HepG2 (cell line): ENCODE results near the gene COX4I2. TPM values are rescaled to one million over a fixed set of nuclear protein-coding genes. Genes with fewer than 3 reads are reported as not detected.

Experiments
- ATAC-seq: fragments of 200-7000 bp; cut with Tn5 transposase; 3 replicates; pipeline ENCODE4 v1.9.1; 2020; ENCODE audit warnings: mild to moderate bottlenecking, moderate library complexity
- BruUV-seq: library from RNA; stranded (reverse); fragments of 400-500 nt; replicated peaks from 2 replicates; lab custom pipeline; 2021; lab: Mats Ljungman, UMichigan
- CTCF ChIA-PET: fragments of 300-600 bp; formaldehyde crosslinking; extraction: SDS; loops from one replicate; lab custom pipeline; 2021; ENCODE audit warnings: low total read pairs, inconsistent platforms, low intra/inter-chr PET ratio; lab: Yijun Ruan, JAX
- POLR2A ChIA-PET: fragments of 350-600 bp; sonication (Branson Sonifier 250); formaldehyde crosslinking; loops from one replicate; lab custom pipeline; 2020; ENCODE audit warnings: antibody characterized with exemption, inconsistent platforms; lab: Yijun Ruan, JAX
- DNase-seq: peaks from one replicate; pipeline ENCODE4 v3.0.0-alpha.2; 2015; ENCODE audit warnings: low spot score
- FAIRE-seq: peaks from 3 replicates; lab custom pipeline; 2011; peaks lifted over from hg19 to GRCh38; lab: Jason Lieb, UNC
- H2AFZ ChIP-seq: one replicate; pipeline ENCODE4 v1.6.1; 2011; ENCODE audit warnings: low read length, inconsistent platforms
- H3K27ac ChIP-seq: fragments of 300-600 bp; 3 replicates; pipeline ENCODE4 v1.8.0; 2011; ENCODE audit warnings: mixed run types, mild to moderate bottlenecking, mixed read lengths, low read length, inconsistent platforms; ENCODE audit not compliant: insufficient read depth; ENCODE audit errors: extremely low read length
- H3K27me3 ChIP-seq, 2 experiments: fragments of 200-600 bp in 1 of 2; 2 replicates in 1 of 2; 3 replicates in 1 of 2; pipeline versions ENCODE4 v1.6.0 to v1.8.0; 2011; ENCODE audit warnings: low read length in 2 of 2, mild to moderate bottlenecking in 2 of 2, moderate library complexity in 2 of 2, inconsistent platforms in 1 of 2; ENCODE audit not compliant: insufficient read depth in 2 of 2, control insufficient read depth in 1 of 2
- H3K36me3 ChIP-seq, 2 experiments: fragments of 200-600 bp in 1 of 2; replicated peaks in 1 of 2; 2 replicates in 1 of 2; 3 replicates in 1 of 2; pipeline versions ENCODE4 v1.5.1 to v1.8.0; 2011; ENCODE audit warnings: low read length in 2 of 2, inconsistent platforms in 1 of 2; ENCODE audit not compliant: insufficient read depth in 2 of 2, control insufficient read depth in 1 of 2
- H3K4me1 ChIP-seq: 2 replicates; pipeline ENCODE4 v1.5.1; 2012; ENCODE audit warnings: low read length, inconsistent platforms; ENCODE audit not compliant: insufficient read depth
- H3K4me2 ChIP-seq: 2 replicates; pipeline ENCODE4 v1.6.0; 2011; ENCODE audit warnings: low read depth, low read length, inconsistent platforms
- H3K4me3 ChIP-seq, 3 experiments: fragments of 200-600 bp in 1 of 3; sonication (generic), shearing (Covaris generic) in 1 of 3; replicated peaks in 1 of 3; 2 replicates each; pipeline ENCODE4 v1.5.1; 2011 to 2016; ENCODE audit warnings: low read length in 3 of 3, inconsistent platforms in 2 of 3, low read depth in 2 of 3, mild to moderate bottlenecking in 2 of 3, control low read depth in 1 of 3, mixed read lengths in 1 of 3; ENCODE audit not compliant: insufficient read depth in 1 of 3
- H3K79me2 ChIP-seq: one replicate; pipeline ENCODE4 v1.6.1; 2011; ENCODE audit warnings: low read length, inconsistent platforms; ENCODE audit not compliant: insufficient read depth
- H3K9ac ChIP-seq: 2 replicates; pipeline ENCODE4 v1.6.0; 2011; ENCODE audit warnings: mild to moderate bottlenecking, low read depth, low read length, inconsistent platforms; ENCODE audit not compliant: insufficient read depth
- H3K9me3 ChIP-seq: 2 replicates; pipeline ENCODE4 v1.5.1; 2012; ENCODE audit warnings: mild to moderate bottlenecking, low read length
- H4K20me1 ChIP-seq: 2 replicates; pipeline ENCODE4 v1.6.0; 2011; ENCODE audit warnings: inconsistent platforms, mild to moderate bottlenecking, low read length, moderate library complexity; ENCODE audit not compliant: insufficient read depth
- ERF ChIP-seq: IDR thresholded peaks from 2 replicates; pipeline ENCODE4 v1.6.1; 2018; ENCODE audit warnings: missing biosample characterization, missing genetic modification reagents
- MATR3 ChIP-seq: sonication (generic); formaldehyde crosslinking; IDR thresholded peaks from 2 replicates; pipeline ENCODE4 v1.4.0; 2020; ENCODE audit warnings: missing genetic modification reagents
- RAD51 ChIP-seq: fragments of 450-650 bp; IDR thresholded peaks from 2 replicates; pipeline ENCODE4 v1.6.1; 2016; ENCODE audit warnings: borderline replicate concordance
- SIN3B ChIP-seq: fragments of 150-350 bp; IDR thresholded peaks from 2 replicates; pipeline ENCODE4 v1.6.1; 2014; ENCODE audit warnings: low read length
- TBL1XR1 ChIP-seq: fragments of 150-350 bp; IDR thresholded peaks from 2 replicates; pipeline ENCODE4 v1.6.1; 2014; ENCODE audit warnings: borderline replicate concordance, low read length; ENCODE audit not compliant: partially characterized antibody
- ZNF207 ChIP-seq: fragments of 450-650 bp; IDR thresholded peaks from 2 replicates; pipeline ENCODE4 v1.6.1; 2016; ENCODE audit warnings: antibody characterized with exemption, borderline replicate concordance
- WGBS: methylation state at CpG from one replicate; pipeline ENCODE4 v1.1.6; 2017; ENCODE audit warnings: low lambda C conversion rate; 5-methylcytosine and 5-hydroxymethylcytosine counted together
- in situ Hi-C: cut with HindIII; loops from 2 replicates; pipeline ENCODE4 v1.10.0; 2017; ENCODE audit warnings: low pct_unique_long_range_greater_than_20kb; ENCODE audit not compliant: extremely low pct_ligation_motif_present
- intact Hi-C: fragments of 100-400 bp; cut with micrococcal nuclease; formaldehyde crosslinking; loops from one replicate; pipeline ENCODE4 v1.10.0; 2022; ENCODE audit not compliant: unreplicated experiment
- polyA plus RNA-seq, 8 experiments: library from polyadenylated mRNA; depleted of rRNA in 3 of 8; stranded (reverse) in 7 of 8; unstranded in 1 of 8; fragments of >200 nt; fragmentation: Illumina TruSeq in 4 of 8; extraction: Trizol in 4 of 8; gene quantifications; 2 replicates each; pipeline versions ENCODE4 v1.2.1 to v1.2.3, GENCODE V29; 2011 to 2016; ENCODE audit warnings: low read depth in 4 of 8, missing spikeins in 1 of 8, mixed read lengths in 1 of 8; ENCODE audit not compliant: insufficient read depth in 1 of 8
- total RNA-seq, 5 experiments: library from RNA; depleted of rRNA; stranded (reverse); fragments of >200 nt; fragmentation: Illumina TruSeq; extraction: Trizol; gene quantifications; 2 replicates each; pipeline ENCODE4 v1.2.3, GENCODE V29; 2016; ENCODE audit warnings: low read depth in 1 of 5
- TF ChIP-seq, protein P1 (sequence below), 2 experiments: IDR thresholded peaks; 2 replicates each; pipeline ENCODE4 v1.6.1; 2011 to 2012; ENCODE audit warnings: low read length in 2 of 2, borderline replicate concordance in 1 of 2, low read depth in 1 of 2, mild to moderate bottlenecking in 1 of 2, moderate library complexity in 1 of 2
- TF ChIP-seq, protein P2 (sequence below): sonication (generic); formaldehyde crosslinking; IDR thresholded peaks from 2 replicates; pipeline ENCODE4 v1.4.0; 2020; ENCODE audit warnings: missing genetic modification reagents

Gene COX4I2
- total and polyA plus RNA-seq, 2 of the 13 experiments (the other 11 are each of a cell fraction or from before 2014, with no cell fraction given): 1.1 TPM; not detected in 1

DNA sequence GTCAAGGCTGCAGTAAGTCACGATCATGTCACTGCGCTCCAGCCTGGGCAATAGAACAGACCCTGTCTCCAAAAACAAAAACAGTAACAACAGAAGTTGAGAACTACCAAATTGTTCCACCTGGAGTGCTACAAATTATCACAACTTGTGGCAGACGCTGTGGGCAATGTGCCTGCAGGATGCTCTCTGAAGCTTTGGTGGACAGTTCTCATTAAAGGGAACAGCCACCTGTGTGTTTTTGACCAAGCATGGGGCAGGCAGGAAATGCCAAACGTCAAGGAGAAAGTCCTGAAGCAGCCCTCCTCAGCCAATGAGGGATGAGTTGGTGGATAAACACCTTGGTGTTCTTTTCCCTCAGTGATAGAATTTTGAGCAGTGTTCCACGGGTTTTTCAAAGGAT is 15.8 kb downstream of the COX4I2 start (continued):
- TF ChIP-seq, protein P1, sequence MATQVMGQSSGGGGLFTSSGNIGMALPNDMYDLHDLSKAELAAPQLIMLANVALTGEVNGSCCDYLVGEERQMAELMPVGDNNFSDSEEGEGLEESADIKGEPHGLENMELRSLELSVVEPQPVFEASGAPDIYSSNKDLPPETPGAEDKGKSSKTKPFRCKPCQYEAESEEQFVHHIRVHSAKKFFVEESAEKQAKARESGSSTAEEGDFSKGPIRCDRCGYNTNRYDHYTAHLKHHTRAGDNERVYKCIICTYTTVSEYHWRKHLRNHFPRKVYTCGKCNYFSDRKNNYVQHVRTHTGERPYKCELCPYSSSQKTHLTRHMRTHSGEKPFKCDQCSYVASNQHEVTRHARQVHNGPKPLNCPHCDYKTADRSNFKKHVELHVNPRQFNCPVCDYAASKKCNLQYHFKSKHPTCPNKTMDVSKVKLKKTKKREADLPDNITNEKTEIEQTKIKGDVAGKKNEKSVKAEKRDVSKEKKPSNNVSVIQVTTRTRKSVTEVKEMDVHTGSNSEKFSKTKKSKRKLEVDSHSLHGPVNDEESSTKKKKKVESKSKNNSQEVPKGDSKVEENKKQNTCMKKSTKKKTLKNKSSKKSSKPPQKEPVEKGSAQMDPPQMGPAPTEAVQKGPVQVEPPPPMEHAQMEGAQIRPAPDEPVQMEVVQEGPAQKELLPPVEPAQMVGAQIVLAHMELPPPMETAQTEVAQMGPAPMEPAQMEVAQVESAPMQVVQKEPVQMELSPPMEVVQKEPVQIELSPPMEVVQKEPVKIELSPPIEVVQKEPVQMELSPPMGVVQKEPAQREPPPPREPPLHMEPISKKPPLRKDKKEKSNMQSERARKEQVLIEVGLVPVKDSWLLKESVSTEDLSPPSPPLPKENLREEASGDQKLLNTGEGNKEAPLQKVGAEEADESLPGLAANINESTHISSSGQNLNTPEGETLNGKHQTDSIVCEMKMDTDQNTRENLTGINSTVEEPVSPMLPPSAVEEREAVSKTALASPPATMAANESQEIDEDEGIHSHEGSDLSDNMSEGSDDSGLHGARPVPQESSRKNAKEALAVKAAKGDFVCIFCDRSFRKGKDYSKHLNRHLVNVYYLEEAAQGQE (IDR thresholded peaks at IDR 0.05; ENCODE audit: borderline replicate concordance in 1 of 2, low read depth in 1 of 2, low read length in 2 of 2): no peak
- TF ChIP-seq ERF (no peak), SIN3B (no peak), TBL1XR1 (no peak)
- TF ChIP-seq, protein P2, sequence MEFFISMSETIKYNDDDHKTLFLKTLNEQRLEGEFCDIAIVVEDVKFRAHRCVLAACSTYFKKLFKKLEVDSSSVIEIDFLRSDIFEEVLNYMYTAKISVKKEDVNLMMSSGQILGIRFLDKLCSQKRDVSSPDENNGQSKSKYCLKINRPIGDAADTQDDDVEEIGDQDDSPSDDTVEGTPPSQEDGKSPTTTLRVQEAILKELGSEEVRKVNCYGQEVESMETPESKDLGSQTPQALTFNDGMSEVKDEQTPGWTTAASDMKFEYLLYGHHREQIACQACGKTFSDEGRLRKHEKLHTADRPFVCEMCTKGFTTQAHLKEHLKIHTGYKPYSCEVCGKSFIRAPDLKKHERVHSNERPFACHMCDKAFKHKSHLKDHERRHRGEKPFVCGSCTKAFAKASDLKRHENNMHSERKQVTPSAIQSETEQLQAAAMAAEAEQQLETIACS (CRISPR knock-in tag): no peak

DNA sequence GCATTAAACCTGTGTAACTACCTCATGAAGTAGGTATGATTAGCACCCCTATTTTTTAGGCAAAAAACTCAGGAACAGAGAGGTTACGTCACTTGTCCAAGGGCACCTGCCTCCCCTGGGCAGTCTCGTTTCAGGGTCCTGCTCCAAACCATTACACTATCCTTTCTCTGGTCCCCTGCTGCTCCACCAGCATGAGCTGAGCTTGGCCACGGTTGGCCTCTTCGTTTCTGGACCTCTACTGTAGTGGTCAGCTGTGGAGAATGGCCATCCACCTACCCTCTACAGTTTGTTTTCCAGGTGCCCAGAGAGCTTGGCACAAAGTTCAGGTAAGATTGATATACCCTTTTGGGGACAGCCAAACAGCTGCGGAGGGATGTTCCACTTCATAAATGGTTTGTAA is 16.8 kb downstream of the COX4I2 start:
- H3K27ac ChIP-seq: no peak overlapping the region
- H3K79me2 ChIP-seq: no peaks in the 10 kb centered on the region
- no peaks in the 10 kb centered on the region for H4K20me1 ChIP-seq
- ChIA-PET POLR2A (interaction anchor here (16.2 kb wide), 1 partner anchor 55 kb away, joined by 1981 read pairs; the partner anchor contains the start of gene BCL2L1), CTCF (no interaction called here)
- BruUV-seq: no TSS peak
- DNase-seq: no peak
- intact Hi-C loops: no loop called here
- 0 out of 5 replicates have a peak, but pooled peaks cover 0 to 7% of the 10 kb centered on the region in 2 experiments for H3K27me3 ChIP-seq
- H3K36me3 ChIP-seq: no peaks in the 10 kb centered on the region
- H3K4me3 ChIP-seq: no peak overlapping the region
- no peaks in the 10 kb centered on the region for H3K4me1 ChIP-seq
- no peaks in the 10 kb centered on the region for H3K9me3 ChIP-seq
- no peak for FAIRE-seq
- no peak overlapping the region for H2AFZ ChIP-seq
- WGBS: 27% methylated on average over 5 of the region's 5 CpGs
- ATAC-seq: peak; percentile 22
- no peak for TF ChIP-seq MATR3 (CRISPR knock-in tag)
- 0 out of 2 replicates have a peak, but pooled peaks have one; percentile 38 for TF ChIP-seq ZNF207
- TF ChIP-seq RAD51: no peak
- in situ Hi-C loops: no loop called here
- H3K9ac ChIP-seq: no peak overlapping the region
- H3K4me2 ChIP-seq: no peak overlapping the region; the same call in 1 of the 2 replicates
